Stimulated activated CD8-positive, alpha-beta memory T cell treated with anti-CD3 and anti-CD28 coated beads, Interleukin-4, amount 100 ng/mL, for 48 hours (primary cell): ENCODE results near the gene RAD51C.
"Not testable (repeated sequence)": the region's sequence is repeated elsewhere in the genome, so short reads cannot be mapped to it uniquely, and the experiment has no call there.

Experiments
- DNase-seq: peaks from one replicate; pipeline ENCODE4 v3.0.0-alpha.2; 2020

RAD51C gene

DNA sequence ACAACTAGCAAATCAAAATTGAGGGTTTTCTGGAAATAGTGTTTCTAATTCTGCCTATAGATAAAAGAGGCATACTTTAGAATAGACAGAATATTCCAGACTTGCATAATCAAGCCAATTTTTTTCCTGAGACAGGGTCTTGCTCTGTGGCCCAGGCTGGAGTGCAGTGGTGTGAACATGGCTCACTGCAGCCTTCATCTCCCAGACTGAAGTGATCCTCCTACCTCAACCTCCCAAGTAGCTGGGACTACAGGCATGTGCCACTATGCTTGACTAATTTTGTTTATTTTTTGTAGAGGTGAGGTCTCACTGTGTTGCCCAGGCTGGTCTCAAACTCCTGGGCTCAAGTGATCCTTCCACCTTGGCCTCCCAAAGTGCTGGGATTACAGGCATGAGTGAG, 57.2 kb downstream of the RAD51C start:
- not testable (repeated sequence) for DNase-seq

DNA sequence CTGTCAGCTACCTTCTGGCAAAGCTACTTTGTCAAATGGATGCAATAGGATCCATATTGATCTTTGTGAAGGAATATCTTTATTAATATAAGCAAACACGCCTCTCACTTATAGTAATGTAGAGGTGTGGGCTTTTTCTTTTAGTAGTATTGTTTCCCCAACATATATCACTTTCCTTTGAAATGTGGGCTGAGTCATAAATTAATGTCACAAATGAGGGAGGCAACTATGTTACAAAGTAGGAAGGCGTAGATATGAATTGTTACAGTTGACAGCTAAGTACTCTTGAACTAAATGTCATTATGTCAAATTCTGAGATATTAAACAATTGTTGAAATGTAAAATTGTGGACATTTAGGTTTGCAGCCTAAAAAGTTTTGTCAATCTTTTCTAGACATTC, 60.6 kb downstream of the RAD51C start:
- no peak for DNase-seq

DNA sequence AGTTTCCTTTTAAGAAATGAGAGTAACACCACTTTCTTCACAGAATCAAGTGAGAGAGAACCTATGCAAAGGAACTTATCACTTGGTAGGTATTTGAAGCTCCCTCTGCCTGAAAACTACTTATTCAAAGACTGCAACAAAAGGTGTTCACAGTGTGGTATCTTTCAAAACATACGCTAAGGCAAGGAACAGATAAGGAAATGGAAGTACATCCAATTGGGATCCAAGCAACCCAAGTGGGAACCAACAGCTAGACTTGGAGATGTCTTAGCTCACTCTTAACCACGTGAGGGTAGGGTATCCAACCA, 62.8 kb downstream of the RAD51C start:
- DNase-seq, result no peak

DNA sequence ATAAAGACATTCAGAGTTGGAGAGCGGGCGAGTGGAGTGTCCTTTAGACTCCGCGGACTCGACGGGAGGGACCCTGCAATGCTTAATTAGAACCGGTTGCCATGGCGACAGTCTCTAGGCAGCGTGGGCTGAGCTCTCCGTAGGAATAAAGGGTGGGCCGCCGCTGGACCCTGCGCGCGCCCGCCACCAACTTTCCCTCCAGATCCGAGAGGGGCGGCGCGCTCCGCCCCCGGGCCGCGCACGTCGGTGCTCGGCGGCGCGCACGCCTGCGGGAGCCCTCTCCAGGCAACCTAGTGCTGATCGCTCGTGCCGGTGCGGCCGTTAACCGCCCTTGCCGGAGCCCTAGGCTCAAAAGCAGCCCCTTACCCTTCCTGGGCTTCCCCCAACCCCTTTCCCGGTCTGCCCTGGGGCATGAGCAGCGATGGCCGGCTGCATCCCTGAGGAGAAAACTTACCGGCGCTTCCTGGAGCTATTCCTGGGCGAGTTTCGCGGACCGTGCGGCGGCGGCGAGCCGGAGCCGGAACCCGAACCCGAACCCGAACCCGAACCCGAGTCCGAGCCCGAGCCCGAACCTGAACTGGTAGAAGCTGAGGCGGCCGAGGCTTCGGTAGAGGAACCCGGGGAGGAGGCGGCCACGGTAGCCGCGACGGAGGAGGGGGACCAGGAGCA, 63.3 kb downstream of the RAD51C start, which contains the start of gene PPM1E:
Gene PPM1E (plus strand): TSS at position 278 of the 669 bp plus-strand sequence.
- peak; percentile 61 for DNase-seq

DNA sequence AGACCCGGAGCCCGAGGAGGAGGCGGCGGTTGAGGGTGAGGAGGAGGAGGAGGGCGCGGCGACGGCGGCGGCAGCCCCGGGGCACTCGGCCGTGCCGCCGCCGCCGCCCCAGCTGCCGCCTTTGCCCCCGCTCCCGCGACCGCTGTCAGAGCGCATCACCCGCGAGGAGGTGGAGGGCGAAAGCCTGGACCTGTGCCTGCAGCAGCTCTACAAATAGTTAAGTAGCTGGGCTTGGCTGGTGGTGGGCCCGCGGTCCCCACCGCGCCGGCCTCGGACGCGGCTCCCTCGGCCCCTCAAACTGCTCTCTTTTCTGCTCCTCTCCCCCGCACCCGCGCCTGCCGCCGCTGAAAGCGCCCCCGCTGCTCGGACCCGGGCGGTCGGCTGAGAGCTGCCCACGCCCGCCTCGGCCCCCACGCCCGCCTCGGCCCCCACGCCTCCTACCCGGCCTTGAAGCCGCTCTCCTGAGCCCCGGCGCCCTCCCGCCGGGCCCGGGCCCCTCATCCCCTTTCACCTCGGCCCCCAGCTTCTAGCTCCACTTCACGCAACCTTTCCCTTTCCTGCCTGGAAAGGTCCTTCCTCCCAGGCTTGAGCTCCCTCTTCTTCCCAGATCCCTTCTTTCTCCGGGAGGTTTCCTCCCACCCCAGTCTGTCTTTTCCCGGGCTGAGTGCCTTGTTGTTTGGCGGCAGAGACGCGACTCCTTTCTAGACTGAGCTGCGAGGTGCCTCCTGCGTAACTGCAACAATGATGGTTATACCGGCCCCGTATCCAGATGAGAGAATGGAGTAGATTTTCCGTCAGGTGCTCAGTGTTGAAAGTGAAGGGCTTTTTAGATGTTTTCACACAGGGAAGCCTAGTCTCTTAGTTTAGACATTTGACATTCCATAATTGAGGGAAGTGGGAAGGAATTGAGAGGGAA, 64.1 kb downstream of the RAD51C start:
- peak; percentile 31 for DNase-seq

DNA sequence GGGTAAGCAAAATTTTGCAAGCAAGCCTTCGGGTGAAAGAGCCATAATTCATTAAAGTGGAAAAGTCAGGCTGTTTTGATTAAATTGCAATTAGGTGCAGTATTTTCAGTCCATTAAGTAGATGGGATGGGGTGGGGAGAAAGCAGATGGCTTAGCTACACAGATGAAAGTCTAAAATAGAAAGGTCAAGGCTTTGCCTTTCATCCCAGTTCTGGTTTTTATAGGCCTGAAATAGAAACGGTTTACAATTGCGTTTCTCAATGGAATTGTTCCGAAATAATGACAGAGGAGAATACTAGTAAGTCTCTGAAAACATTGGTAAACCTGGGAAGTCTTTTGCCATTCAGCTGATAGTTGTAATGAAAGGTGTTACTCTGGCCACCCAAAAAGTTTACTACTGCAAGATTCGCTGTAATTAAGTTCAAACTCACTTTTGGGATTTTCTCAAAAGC, 64.8 kb downstream of the RAD51C start:
- DNase-seq, result no peak

DNA sequence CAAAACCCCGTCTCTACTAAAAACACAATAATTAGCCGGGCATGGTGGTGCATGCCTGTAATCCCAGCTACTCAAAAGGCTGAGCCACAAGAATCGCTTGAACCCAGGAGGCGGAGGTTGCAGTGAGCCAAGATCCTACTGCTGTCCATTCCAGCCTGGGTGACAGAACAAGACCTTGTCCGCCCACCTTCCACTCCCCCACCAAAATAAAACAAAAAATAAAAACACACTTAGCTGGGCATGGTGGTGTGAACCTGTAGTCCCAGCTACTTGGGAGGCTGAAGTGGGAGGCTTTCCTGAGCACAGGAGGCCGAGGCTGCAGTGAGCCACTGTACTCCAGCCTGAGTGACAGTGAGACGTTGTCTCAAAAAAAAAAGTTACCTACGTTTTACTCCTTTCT, 66.5 kb downstream of the RAD51C start:
- DNase-seq, result no peak

DNA sequence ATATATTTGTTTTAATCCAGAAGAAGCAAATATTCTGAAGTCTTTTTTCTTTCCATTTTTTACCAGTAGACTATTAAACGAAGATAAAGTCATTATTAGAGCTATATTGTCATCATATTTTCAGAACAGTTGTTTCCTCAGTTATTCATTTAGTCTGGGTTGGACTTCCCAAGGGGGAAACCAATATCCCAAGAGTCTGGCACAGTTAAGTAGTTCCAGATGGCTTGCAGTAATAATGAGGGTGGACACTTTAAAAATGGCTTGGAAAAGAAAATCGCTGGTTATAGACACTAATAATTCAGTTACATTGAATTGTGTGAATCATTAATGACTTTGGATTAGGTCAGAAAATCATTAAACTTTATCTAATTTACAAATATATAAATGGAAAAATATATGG, 67.1 kb downstream of the RAD51C start:
- no peak for DNase-seq

DNA sequence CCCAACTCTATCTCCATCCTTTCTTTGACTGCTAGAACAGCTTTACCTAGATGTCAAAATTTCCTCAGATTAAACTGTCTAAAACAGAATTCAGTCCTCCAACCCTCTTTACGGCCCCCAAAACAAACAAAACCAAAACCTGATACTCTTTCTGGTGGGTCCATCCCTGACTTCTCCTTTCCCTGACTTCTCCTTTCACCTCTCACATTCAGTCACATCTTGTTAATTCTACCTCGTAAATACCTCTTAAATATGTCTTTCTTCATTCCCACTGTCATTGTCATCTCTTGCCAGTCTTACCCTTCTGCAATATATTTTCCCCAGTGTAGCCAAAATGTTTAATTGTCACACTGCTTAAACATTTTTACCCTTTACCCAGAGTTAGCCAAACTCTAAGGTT, 67.8 kb downstream of the RAD51C start:
- no peak for DNase-seq

DNA sequence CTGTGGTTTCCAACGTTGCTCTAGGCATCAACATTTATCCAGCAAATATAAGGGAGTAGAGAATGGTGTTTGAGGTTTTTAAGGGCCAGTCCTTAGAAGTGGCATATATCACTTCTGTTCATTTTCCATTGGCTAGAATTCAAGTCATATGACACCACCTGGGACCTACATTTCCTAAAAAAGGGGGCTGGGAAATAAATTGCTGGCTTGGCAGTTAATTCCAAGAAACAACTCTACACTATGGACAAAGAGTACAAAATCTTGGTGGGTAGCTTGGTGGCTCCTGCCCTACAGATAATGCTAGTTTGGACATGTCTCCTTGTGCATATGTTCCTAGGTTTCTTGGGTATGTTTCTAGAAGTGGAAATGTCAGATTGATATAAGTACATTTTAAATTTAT, 70.9 kb downstream of the RAD51C start:
- DNase-seq, result no peak

DNA sequence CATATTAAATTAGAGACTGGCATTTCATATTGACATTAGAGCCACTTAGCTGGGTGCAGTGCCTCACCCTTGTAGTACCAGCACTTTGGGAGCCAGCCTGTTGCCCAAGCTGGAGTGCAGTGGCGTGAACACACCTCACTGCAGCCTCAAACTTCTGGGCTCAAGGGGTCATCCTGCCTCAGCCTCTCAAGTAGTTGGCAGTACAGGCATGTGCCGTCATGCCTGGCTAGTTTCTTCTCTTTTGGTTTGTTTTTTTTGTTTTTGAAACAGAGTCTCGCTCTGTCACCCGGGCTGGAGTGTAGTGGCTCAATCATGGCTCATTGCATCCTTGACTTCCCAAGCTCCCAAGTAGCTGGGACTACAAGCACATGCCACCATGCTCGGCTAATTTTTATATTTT, 72.0 kb downstream of the RAD51C start:
- no peak for DNase-seq

DNA sequence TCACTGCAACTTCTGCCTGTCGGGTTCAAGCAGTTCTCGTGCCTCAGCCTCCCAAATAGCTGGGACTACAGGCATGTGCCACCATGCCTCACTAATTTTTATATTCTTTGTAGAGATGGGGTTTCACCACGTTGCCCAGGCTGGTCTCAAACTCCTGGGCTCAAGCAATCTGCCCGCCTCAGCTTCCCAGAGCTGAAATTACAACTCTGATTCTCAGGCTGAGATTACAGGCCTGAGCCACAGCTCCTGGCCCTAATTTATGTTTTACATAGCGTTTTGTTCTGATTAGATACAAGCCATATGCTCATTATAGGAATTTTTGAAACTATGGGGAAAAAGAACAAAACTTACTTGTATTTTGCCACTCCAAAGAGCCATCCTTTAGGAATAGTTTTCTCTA, 86.1 kb downstream of the RAD51C start:
- DNase-seq, result not testable (repeated sequence)

DNA sequence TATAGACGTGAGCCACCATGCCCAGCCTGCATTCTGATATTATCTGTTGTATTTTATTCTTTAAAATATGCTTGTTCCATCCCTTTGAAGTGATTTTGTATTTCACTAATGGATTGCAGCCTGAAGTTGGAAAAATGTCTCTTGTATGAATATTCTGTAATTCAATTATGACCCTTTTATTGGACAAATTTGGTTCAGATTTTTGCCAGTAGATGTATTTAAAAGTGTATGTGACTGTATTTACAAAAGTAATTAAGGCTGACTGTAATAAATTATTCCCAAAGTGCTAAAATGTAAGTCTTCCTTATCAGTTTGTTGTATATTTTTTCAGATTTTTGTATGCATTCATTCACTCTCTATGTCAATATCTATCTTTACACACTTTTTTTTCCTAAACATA, 87.0 kb downstream of the RAD51C start:
- no peak for DNase-seq

DNA sequence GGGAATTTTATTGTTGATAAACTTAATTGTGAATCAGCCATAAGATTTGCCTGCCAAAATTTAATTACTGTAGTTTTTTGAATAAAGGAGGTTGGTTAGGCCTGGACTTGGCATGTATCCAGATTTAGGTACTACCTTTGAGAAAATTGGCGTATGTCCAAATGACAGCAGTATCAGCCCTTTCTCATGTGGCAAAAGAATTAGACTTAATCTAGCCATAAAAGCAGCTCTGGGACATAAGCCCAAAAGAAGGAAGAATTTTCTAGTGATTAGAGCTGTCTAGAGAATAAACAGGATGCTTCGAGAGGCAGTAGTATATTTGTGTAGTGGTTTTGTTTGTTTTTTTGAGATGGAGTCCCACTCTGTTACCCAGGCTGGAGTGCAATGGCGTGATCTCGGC, 91.0 kb downstream of the RAD51C start:
- DNase-seq, result no peak

DNA sequence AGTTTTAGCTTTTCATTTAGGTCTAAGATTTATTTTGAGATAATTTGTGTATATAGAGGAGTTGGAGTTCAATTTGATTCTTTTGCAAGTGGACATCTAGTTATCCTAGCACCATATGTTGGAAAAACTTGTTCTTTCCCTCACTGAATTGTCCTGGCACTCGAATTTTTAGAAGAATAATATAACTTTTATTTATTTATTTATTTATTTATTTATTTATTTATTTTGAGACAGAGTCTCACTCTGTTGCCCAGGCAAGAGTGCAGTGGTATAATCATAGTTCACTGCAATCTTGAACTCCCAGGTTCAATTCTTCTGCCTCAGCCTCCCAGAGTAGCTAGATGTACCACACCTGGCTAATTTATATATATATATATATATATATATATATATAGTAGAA, 92.7 kb downstream of the RAD51C start:
- no peak for DNase-seq
